GDM1 (cell line): ENCODE measurements around the gene IGF2BP3.

Source experiments
- DNase-seq: peaks from one replicate; lab custom pipeline; 2025; lab: John Stamatoyannopoulos, UW

IGF2BP3 gene

GRCh38 chr7:23264916-23265458, 205.3 kb downstream of the IGF2BP3 start:
- no peak for DNase-seq

- DNase-seq = peak; percentile 37
These were observed 208.3 kb downstream of the IGF2BP3 start for GRCh38 chr7:23261843-23262452.

- DNase-seq = no peak
These were observed 209.9 kb downstream of the IGF2BP3 start for GRCh38 chr7:23260371-23260770.
